Right lobe of liver (tissue), 6 donors: ENCODE measurements around the gene RNF186. TPM values are rescaled to one million over a fixed set of nuclear protein-coding genes. Genes with fewer than 3 reads are reported as not detected.

ENCODE experiments used
- ATAC-seq, 4 donors: fragments of 200-7000 bp; cut with Tn5 transposase; one replicate each; pipeline ENCODE4 v1.9.1; 2020; ENCODE audit warnings: mild to moderate bottlenecking in 4 of 4, moderate library complexity in 4 of 4
- DNase-seq, 3 donors: peaks; one replicate each; pipeline ENCODE4 v3.0.0-alpha.2; 2020
- H3K27ac ChIP-seq, 3 donors: fragments of 200-600 bp; one replicate each; pipeline ENCODE4 v1.8.0; 2022
- H3K27me3 ChIP-seq, 2 donors: fragments of 200-600 bp; one replicate each; pipeline ENCODE4 v1.8.0; 2022
- H3K36me3 ChIP-seq, 4 donors: fragments of 200-600 bp; sonication (generic) in 1 of 4; one replicate each; pipeline versions ENCODE4 v1.5.1 to v1.8.0; 2017 to 2022; ENCODE audit warnings: control low read depth in 1 of 4
- H3K4me1 ChIP-seq, 4 donors: fragments of 200-600 bp; sonication (generic) in 1 of 4; one replicate each; pipeline versions ENCODE4 v1.5.1 to v1.8.0; 2017 to 2022; ENCODE audit warnings: control low read depth in 1 of 4
- H3K4me3 ChIP-seq, 3 donors: fragments of 200-600 bp; one replicate each; pipeline ENCODE4 v1.8.0; 2022
- H3K9me3 ChIP-seq, 4 donors: fragments of 200-600 bp; sonication (generic) in 1 of 4; one replicate each; pipeline versions ENCODE4 v1.5.1 to v1.8.0; 2017 to 2022; ENCODE audit warnings: control low read depth in 1 of 4
- POLR2A ChIP-seq: fragments of 450-650 bp; IDR thresholded peaks from one replicate; pipeline ENCODE4 v1.6.1; 2017; ENCODE audit warnings: antibody characterized with exemption, mild to moderate bottlenecking
- WGBS: methylation state at CpG from one replicate; pipeline ENCODE4 v1.1.6; 2018; ENCODE audit warnings: low coverage, low lambda C conversion rate; ENCODE audit not compliant: insufficient coverage; ENCODE audit errors: missing lambda C conversion rate; 5-methylcytosine and 5-hydroxymethylcytosine counted together
- intact Hi-C, 2 donors: fragments of 100-400 bp; cut with DNase I; formaldehyde crosslinking; loops; one replicate each; pipeline versions ENCODE4 v1.11.2 to v1.14.1; 2022
- total RNA-seq, 6 experiments: library from RNA; depleted of rRNA in 2 of 6; stranded (reverse); fragments of >200 nt in 2 of 6; fragmentation: NEBNext Ultra II Directional in 3 of 6; extraction: Animal tissue kit (Norgen Biotek cat#: 25700) in 3 of 6; gene quantifications; one replicate each; pipeline versions ENCODE4 v1.1.0 to v1.2.4, GENCODE V29; 2016 to 2023
- TF ChIP-seq, protein P1 (sequence below), 4 donors: fragments of 200-600 bp in 3 of 4; fragments of 450-650 bp in 1 of 4; IDR thresholded peaks; one replicate each; pipeline versions ENCODE4 v1.5.1 to v1.8.0; 2016 to 2022; ENCODE audit warnings: antibody characterized with exemption in 4 of 4, mild to moderate bottlenecking in 2 of 4
- donor health status: DM: no; HTN: yes; CAD: no.
- donor health status: DM: no; HTN: no; CAD: no.
- donor health status: DM: no; HTN: no; CAD: no.
- donor health status: DM: no; HTN: yes; CAD: no.
- donor health status: DM: no; HTN: yes; CAD: no.

The RNF186 gene
- total RNA-seq, 6 experiments from 2014 or later, result 0.30 to 2.9 (median 0.53) TPM; not detected in 2

- Histone ChIP-seq H3K4me3 (no peak overlapping the region), H3K36me3 (no peaks in the 10 kb centered on the region), H3K9me3 (no peaks in the 10 kb centered on the region), H3K27me3 (no peaks in the 10 kb centered on the region), H3K27ac (no peak overlapping the region), H3K4me1 (peaks cover 0 to 3% (median under 1%) of the 10 kb centered on the region in 4 donors)
- 93% methylated on average over 5 of the region's 13 CpGs for WGBS
- ATAC-seq (no peak), DNase-seq (no peak)
- intact Hi-C loops, result no loop called here
- TF ChIP-seq POLR2A, result no peak
- TF ChIP-seq, protein P1, sequence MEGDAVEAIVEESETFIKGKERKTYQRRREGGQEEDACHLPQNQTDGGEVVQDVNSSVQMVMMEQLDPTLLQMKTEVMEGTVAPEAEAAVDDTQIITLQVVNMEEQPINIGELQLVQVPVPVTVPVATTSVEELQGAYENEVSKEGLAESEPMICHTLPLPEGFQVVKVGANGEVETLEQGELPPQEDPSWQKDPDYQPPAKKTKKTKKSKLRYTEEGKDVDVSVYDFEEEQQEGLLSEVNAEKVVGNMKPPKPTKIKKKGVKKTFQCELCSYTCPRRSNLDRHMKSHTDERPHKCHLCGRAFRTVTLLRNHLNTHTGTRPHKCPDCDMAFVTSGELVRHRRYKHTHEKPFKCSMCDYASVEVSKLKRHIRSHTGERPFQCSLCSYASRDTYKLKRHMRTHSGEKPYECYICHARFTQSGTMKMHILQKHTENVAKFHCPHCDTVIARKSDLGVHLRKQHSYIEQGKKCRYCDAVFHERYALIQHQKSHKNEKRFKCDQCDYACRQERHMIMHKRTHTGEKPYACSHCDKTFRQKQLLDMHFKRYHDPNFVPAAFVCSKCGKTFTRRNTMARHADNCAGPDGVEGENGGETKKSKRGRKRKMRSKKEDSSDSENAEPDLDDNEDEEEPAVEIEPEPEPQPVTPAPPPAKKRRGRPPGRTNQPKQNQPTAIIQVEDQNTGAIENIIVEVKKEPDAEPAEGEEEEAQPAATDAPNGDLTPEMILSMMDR (IDR thresholded peaks at IDR 0.05), result no peak
These were observed 5.9 kb downstream of the RNF186 start for GRCh38 chr1:19809044-19809750.

GRCh38 chr1:19808351-19808750, 6.7 kb downstream of the RNF186 start:
- Histone ChIP-seq H3K27me3 (no peaks in the 10 kb centered on the region), H3K9me3 (no peaks in the 10 kb centered on the region), H3K36me3 (no peaks in the 10 kb centered on the region), H3K4me1 (no peaks in the 10 kb centered on the region), H3K4me3 (no peak overlapping the region), H3K27ac (no peak overlapping the region)
- no peak for TF ChIP-seq POLR2A
- TF ChIP-seq, protein P1 (IDR thresholded peaks at IDR 0.05), result no peak
- 93% methylated on average over 6 of the region's 7 CpGs for WGBS
- intact Hi-C loops, result no loop called here
- ATAC-seq (no peak), DNase-seq (no peak)

GRCh38 chr1:19804831-19805251, 10.2 kb downstream of the RNF186 start:
- Histone ChIP-seq H3K27ac (no peak overlapping the region), H3K4me1 (peaks cover 0 to 4% (median 0%) of the 10 kb centered on the region in 4 donors), H3K36me3 (no peaks in the 10 kb centered on the region), H3K4me3 (no peak overlapping the region), H3K9me3 (no peaks in the 10 kb centered on the region), H3K27me3 (no peaks in the 10 kb centered on the region)
- WGBS, result 36% methylated on average over 4 of the region's 6 CpGs
- ATAC-seq, result no peak
- intact Hi-C loops, result no loop called here
- no peak for DNase-seq
- TF ChIP-seq, protein P1 (IDR thresholded peaks at IDR 0.05), result no peak
- TF ChIP-seq POLR2A, result no peak

- no peaks in the 10 kb centered on the region for H3K36me3 ChIP-seq
These were observed 12.8 kb downstream of the RNF186 start for GRCh38 chr1:19802269-19802668.

More at GRCh38 chr1:19802269-19802668, 12.8 kb downstream of the RNF186 start:
- TF ChIP-seq POLR2A, result no peak
- TF ChIP-seq, protein P1 (IDR thresholded peaks at IDR 0.05), result no peak
- Histone ChIP-seq H3K4me3 (no peak overlapping the region), H3K4me1 (peaks cover 0 to 13% (median 3%) of the 10 kb centered on the region in 4 donors), H3K27ac (no peak overlapping the region), H3K9me3 (no peaks in the 10 kb centered on the region), H3K27me3 (no peaks in the 10 kb centered on the region)
- ATAC-seq (no peak), DNase-seq (no peak)
- intact Hi-C loops, result no loop called here
- WGBS, result 76% methylated on average over 6 of the region's 7 CpGs
